Measurements from ENCODE around the gene TLE1. TPM values are rescaled to one million over a fixed set of nuclear protein-coding genes. Genes with fewer than 3 reads are reported as not detected.
A peak's percentile ranks its signal among the peaks of the same experiment; 100 is the strongest.

The TLE1 gene
- total RNA-seq, 1 donor from 2014 or later, result 75.1 TPM

DNA sequence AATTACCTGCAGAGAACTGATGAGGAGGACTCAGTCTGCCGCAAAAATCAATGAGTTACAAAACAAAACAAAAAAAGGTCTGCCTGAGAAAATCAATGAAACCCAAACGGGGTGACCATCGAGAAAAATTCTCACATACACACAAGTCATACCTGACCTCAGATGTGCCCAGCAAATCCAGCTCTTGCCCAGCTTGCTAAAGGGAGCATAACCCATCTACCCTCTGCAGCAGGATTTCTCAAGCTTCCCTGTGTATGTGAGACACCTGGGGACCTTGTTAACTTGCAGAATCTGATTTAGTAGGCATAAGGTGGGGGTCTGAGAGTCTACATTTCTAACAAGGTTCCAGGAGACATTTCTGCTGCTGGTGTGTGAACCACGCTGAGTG lies 126.3 kb downstream of the TLE1 start:
- DNase-seq (ENCODE audit: extremely low spot score in 2 of 2), result no peak
- intact Hi-C loops (cut with DNase I), result no loop called here
- H3K4me1 ChIP-seq, result peaks cover 21% of the 10 kb centered on the region
- no peak for TF ChIP-seq POLR2AphosphoS5 (IDR thresholded peaks at IDR 0.05; ENCODE audit: insufficient read depth in 1 of 2, low read depth in 1 of 2)
- TF ChIP-seq POLR2A (IDR thresholded peaks at IDR 0.05), result no peak
- TF ChIP-seq, protein P1, sequence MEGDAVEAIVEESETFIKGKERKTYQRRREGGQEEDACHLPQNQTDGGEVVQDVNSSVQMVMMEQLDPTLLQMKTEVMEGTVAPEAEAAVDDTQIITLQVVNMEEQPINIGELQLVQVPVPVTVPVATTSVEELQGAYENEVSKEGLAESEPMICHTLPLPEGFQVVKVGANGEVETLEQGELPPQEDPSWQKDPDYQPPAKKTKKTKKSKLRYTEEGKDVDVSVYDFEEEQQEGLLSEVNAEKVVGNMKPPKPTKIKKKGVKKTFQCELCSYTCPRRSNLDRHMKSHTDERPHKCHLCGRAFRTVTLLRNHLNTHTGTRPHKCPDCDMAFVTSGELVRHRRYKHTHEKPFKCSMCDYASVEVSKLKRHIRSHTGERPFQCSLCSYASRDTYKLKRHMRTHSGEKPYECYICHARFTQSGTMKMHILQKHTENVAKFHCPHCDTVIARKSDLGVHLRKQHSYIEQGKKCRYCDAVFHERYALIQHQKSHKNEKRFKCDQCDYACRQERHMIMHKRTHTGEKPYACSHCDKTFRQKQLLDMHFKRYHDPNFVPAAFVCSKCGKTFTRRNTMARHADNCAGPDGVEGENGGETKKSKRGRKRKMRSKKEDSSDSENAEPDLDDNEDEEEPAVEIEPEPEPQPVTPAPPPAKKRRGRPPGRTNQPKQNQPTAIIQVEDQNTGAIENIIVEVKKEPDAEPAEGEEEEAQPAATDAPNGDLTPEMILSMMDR (IDR thresholded peaks at IDR 0.05), result no peak
- no peaks in the 10 kb centered on the region for H3K27me3 ChIP-seq
- no peaks in the 10 kb centered on the region for H3K36me3 ChIP-seq
- H3K27ac ChIP-seq, result no peak overlapping the region
- H3K9me3 ChIP-seq, result no peaks in the 10 kb centered on the region
- H3K4me3 ChIP-seq, result no peak overlapping the region

DNA sequence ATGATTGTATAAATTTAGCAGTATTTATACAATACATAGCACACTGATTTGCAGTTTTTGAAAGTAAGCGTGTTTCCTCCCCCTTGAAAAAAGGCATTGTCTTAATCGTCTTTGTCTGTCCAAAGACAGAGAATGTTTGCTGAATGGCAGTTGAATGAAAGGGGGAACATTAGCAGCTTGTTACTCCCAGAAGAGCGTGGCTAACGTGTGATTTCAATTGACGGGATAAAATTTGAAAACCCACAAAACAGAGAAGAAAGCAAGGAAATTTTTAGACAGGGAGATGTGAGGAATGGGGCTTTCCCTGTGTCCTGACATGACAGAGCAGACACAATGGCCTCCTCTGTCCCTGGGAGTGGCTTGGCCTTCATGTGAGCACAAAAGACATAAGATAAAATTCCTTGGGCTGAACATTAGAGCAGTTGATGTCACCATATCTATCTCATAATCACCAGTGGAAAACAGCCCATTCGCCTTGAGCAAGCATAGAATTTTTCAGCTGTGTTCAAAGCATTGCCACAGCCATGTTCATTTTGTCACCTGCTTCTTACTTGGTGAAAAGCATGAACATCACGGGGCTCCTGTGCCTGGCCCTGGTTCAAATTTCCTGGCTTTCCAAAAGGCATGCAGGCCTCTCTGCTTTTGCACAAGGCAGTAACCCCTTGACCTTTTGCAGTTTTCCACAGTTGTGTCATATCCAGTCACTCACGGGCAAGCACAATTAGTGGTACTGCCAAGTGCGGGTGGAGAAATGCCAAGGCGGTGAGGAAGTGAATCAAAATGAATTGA lies 126.9 kb downstream of the TLE1 start:
- intact Hi-C loops (cut with DNase I), result no loop called here
- Histone ChIP-seq H3K4me3 (no peak overlapping the region), H3K9me3 (no peaks in the 10 kb centered on the region), H3K36me3 (no peaks in the 10 kb centered on the region), H3K4me1 (peaks cover 27% of the 10 kb centered on the region), H3K27me3 (no peaks in the 10 kb centered on the region), H3K27ac (no peak overlapping the region)
- TF ChIP-seq POLR2AphosphoS5 (IDR thresholded peaks at IDR 0.05; ENCODE audit: insufficient read depth in 1 of 2, low read depth in 1 of 2) (peak in 1 of 2 donors; percentile 68), POLR2A (IDR thresholded peaks at IDR 0.05) (no peak)
- TF ChIP-seq, protein P1 (IDR thresholded peaks at IDR 0.05), result no peak
- no peak for DNase-seq (ENCODE audit: extremely low spot score in 2 of 2)

- Histone ChIP-seq H3K4me3 (no peak overlapping the region), H3K9me3 (no peaks in the 10 kb centered on the region), H3K36me3 (no peaks in the 10 kb centered on the region), H3K27me3 (no peaks in the 10 kb centered on the region), H3K27ac (no peak overlapping the region), H3K4me1 (peaks cover 27% of the 10 kb centered on the region)
- TF ChIP-seq POLR2AphosphoS5 (IDR thresholded peaks at IDR 0.05; ENCODE audit: insufficient read depth in 1 of 2, low read depth in 1 of 2) (no peak), POLR2A (IDR thresholded peaks at IDR 0.05) (no peak)
- TF ChIP-seq, protein P1 (IDR thresholded peaks at IDR 0.05), result no peak
- no peak for DNase-seq (ENCODE audit: extremely low spot score in 2 of 2)
- intact Hi-C loops (cut with DNase I), result no loop called here
Measured at GRCh38 chr9:81560851-81561732, 128.3 kb downstream of the TLE1 start.

GRCh38 chr9:81559709-81560108 lies 129.6 kb downstream of the TLE1 start:
- Histone ChIP-seq H3K27ac (no peak overlapping the region), H3K4me3 (no peak overlapping the region), H3K4me1 (peaks cover 27% of the 10 kb centered on the region), H3K36me3 (no peaks in the 10 kb centered on the region), H3K9me3 (no peaks in the 10 kb centered on the region), H3K27me3 (no peaks in the 10 kb centered on the region)
- no peak for TF ChIP-seq POLR2A (IDR thresholded peaks at IDR 0.05)
- TF ChIP-seq POLR2AphosphoS5 (IDR thresholded peaks at IDR 0.05; ENCODE audit: insufficient read depth in 1 of 2, low read depth in 1 of 2), result no peak
- TF ChIP-seq, protein P1 (IDR thresholded peaks at IDR 0.05), result no peak
- intact Hi-C loops (cut with DNase I), result loop anchor here (5.0 to 10.0 kb wide), 2 partner anchors 53 to 955 kb away; no protein-coding TSS in a partner anchor
- DNase-seq (ENCODE audit: extremely low spot score in 2 of 2), result no peak
